ENCODE results near the gene RLN2. TPM values are rescaled to one million over a fixed set of nuclear protein-coding genes. Genes with fewer than 3 reads are reported as not detected.
"Not testable (repeated sequence)": the region's sequence is repeated elsewhere in the genome, so short reads cannot be mapped to it uniquely, and the experiment has no call there.

The RLN2 gene
- total RNA-seq, result 0.54 TPM

GRCh38 chr9:5303840-5304795 lies at the start of gene RLN2:
TSS of gene RLN2 (minus strand) at chr9:5304716. CDS start at chr9:5304580, 136 bp downstream.
- not testable (repeated sequence) for DNase-seq (ENCODE audit: low read depth in 2 of 3, low spot score in 2 of 3)

GRCh38 chr9:5354184-5354583 lies 49.7 kb upstream of the RLN2 start:
- no peak for DNase-seq (ENCODE audit: low read depth in 2 of 3, low spot score in 2 of 3)

DNA sequence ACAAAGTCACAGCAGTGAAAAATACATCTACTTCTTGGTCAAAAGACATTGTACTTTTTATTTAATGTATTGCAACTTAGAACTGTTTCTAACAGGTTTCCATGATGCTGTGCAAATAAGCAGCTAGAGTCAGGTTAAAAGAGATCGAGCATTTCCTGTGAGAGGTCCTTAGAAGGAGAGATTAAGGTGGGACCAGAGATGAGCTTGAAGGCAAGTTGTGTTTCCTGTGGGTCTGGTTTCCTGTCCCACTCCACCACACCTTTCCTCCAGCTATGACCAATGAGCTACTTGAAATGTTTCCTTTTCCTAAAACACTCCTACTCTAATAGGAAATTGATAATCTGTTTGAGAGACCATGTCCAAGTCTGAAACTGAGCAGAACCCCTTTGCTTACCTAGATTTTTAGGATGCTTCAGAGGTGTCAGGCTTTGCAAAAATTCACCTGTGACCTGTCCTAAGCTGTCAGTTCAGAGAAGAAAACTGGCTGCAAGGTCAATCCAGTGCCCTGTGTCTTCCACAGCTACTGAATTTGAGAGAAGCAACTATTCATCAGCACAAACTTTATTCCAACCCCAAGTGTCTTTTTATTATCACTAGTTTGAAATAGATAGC lies 48.2 kb upstream of the RLN2 start:
- no peak for DNase-seq (ENCODE audit: low read depth in 2 of 3, low spot score in 2 of 3)

DNA sequence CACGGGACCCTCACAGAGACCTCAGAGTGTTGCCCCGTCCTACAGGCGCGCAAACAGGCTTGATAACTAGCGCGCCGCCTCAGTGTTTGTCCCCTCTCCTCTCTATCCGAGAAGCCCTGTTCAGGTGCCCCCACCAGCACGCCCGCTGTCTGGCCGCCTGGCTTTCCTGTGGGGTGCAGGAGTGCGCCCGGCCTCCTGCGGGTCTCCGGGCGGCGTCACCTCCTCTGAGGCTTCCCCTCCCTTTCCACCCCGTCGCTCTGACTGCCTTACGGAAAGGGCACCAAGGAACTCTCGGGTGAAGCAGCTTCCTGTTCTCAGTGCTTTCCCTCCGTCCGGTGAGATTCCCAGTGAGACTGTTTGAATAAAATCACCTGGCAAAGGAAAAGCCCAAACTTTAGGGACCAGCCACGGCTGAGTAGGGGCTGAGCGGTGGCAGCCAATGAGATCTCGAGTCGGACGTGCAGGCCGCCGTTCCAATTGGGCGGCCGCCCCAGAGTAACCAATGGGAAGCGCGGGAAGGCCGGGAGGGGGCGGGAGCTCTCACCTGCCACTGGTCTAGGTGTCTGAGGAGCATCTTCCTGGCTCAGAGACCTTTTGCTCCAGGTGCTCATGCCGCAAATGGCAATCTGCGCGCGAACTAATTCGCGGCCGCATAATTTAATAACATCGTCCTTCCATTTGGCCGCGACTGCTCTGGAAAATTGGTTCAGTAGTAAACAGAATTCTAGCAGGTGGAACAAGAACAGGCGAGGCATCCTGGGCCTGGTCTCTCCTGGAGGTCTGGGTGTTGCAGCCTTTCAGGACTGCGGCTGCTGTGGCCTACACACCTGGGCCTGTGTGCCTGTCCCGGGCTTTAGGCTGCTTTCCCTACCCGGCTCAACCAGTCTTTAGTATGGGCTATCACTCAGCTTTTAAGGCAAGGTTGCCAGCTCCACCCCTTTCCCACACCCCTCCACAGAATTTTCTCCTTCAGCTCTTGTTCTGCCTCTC lies 34.8 kb upstream of the RLN2 start, which contains the start of gene RLN1:
Gene RLN1, minus strand, starts transcription at position 885 of the 990 bp plus-strand sequence. Its CDS starts 130 bp downstream, at position 755.
- peak in 2 of 3 donors; percentile 7 to 16 for DNase-seq (ENCODE audit: low read depth in 2 of 3, low spot score in 2 of 3)

- DNase-seq (ENCODE audit: low read depth in 2 of 3, low spot score in 2 of 3), result peak in 2 of 3 donors; percentile 24 to 60
These were observed 32.2 kb upstream of the RLN2 start for GRCh38 chr9:5336688-5337087.

DNA sequence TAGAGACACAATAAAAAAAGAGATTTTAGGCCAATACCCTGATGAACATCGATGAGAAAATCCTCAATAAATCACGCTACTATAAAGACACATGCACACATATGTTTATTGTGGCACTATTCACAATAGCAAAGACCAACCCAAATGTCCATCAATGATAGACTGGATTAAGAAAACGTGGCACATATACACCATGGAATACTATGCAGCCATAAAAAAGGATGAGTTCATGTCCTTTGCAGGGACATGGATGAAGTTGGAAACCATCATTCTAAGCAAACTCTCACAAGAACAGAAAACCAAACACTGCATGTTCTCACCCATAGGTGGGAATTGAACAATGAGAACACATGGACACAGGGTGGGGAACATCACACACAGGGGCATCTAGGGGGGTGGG lies 26.8 kb upstream of the RLN2 start:
- not testable (repeated sequence) for DNase-seq (ENCODE audit: low read depth in 2 of 3, low spot score in 2 of 3)

- no peak for DNase-seq (ENCODE audit: low read depth in 2 of 3, low spot score in 2 of 3)
These were observed 22.5 kb upstream of the RLN2 start for GRCh38 chr9:5326893-5327548.

DNA sequence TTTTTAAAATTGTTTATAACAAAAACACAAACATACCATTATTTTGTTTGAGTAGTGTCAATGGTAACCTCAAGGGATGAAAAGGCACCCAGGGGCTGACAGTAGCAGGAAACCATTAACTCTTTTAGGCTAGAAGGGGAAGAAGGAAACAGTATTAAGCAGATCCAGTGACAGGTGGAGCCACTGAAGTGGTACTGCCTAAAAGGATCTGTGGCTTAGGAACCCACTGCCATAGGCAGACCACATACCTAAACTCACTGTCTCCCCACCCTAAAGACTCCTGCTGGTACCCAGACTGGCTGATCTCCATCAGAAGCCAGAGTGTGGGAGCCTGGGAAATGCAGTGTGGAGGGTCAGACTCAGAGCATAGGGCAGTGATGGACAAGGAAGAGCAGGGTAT lies 21.7 kb upstream of the RLN2 start:
- DNase-seq (ENCODE audit: low read depth in 2 of 3, low spot score in 2 of 3), result no peak

DNA sequence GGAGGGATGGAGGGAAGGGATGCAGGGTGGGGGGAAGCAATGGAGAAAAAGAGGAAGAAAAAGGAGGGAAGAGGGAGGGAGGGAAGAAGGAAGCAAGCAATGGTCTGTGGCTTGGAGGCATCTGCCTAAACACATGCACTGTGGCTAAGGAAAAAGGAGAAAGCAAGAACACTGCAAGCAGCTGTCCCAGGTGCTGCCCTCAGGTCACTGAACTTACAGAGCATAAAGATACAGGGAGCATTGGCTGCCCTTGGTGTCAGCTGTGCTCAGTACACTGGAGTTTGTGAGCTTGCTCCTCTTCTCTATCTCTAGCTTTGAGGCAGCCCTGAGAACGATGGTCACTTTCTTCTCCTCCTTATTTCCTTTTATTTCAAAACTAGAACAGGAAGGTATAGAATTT lies 17.1 kb upstream of the RLN2 start:
- not testable (repeated sequence) for DNase-seq (ENCODE audit: low read depth in 2 of 3, low spot score in 2 of 3)

- DNase-seq (ENCODE audit: low read depth in 2 of 3, low spot score in 2 of 3), result peak in 1 of 3 donors; percentile 19
These were observed 16.5 kb upstream of the RLN2 start for GRCh38 chr9:5321058-5321457.

- DNase-seq (ENCODE audit: low read depth in 2 of 3, low spot score in 2 of 3), result not testable (repeated sequence)
These were observed 11.9 kb upstream of the RLN2 start for GRCh38 chr9:5316406-5316805.

GRCh38 chr9:5315187-5315923 lies 10.8 kb upstream of the RLN2 start:
- DNase-seq (ENCODE audit: low read depth in 2 of 3, low spot score in 2 of 3), result no peak

- DNase-seq (ENCODE audit: low read depth in 2 of 3, low spot score in 2 of 3), result no peak
These were observed 6.3 kb upstream of the RLN2 start for GRCh38 chr9:5310851-5311250.

- no peak for DNase-seq (ENCODE audit: low read depth in 2 of 3, low spot score in 2 of 3)
These were observed 1.2 kb upstream of the RLN2 start for GRCh38 chr9:5305741-5306140.

DNA sequence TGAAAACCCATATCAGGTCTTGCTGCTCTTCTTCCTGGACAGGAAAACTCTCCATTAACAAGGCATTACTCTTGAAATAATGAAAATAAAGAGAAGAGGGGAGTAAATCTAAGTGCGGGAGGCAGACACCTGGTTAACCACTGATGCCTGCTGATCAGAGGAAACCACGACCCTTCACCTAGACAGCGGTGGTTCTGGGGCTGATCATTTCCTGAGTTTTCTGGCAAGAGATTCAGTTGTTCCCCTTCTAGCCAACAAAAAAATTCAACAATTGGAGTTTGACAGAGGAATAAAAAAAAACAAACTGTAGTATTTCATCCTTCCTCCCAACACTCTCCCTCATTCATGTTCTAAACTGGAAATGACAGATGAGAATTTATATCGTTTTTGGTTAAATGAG lies 3.0 kb downstream of the RLN2 start:
- DNase-seq (ENCODE audit: low read depth in 2 of 3, low spot score in 2 of 3), result peak in 2 of 3 donors; percentile 11 to 41

DNA sequence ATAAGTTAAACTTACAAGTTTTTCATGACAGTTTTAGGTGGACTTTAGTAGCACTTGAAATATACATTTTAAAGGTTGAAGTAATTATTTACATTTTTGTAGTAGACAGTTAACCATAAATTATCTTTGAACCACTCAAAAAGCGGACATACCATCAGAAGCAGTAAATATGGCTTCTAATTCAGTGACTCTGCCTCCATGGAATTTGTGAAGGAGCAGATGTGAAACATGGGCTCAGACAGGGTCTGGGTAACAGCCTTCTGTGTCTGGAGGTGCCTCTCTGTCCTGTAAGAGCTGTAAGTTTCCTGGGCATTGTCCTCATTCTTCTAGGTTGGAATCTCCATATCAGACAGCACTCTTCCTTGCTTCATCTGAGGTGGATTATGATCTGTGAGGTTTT lies 12.4 kb downstream of the RLN2 start:
- no peak for DNase-seq (ENCODE audit: low read depth in 2 of 3, low spot score in 2 of 3)

DNA sequence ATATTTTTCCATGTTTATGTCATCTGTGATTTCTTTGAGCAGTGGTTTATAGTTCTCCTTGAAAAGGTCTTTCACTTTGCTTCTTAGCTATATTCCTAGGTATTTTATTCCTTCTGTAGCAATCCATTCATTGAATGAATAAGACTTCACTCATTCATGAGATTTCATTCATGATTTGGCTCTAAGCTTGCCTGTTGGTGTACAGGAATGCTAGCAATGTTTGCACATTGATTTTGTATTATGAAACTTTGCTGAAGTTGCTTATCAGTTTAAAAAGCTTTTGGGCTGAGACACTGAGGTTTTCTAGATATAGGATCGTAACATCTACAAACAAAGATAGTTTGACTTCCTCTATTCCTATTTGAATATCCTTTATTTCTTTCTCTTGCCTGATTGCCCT lies 15.9 kb downstream of the RLN2 start:
- no peak for DNase-seq (ENCODE audit: low read depth in 2 of 3, low spot score in 2 of 3)

- DNase-seq (ENCODE audit: low read depth in 2 of 3, low spot score in 2 of 3), result no peak
These were observed 18.3 kb downstream of the RLN2 start for GRCh38 chr9:5286262-5286661.

DNA sequence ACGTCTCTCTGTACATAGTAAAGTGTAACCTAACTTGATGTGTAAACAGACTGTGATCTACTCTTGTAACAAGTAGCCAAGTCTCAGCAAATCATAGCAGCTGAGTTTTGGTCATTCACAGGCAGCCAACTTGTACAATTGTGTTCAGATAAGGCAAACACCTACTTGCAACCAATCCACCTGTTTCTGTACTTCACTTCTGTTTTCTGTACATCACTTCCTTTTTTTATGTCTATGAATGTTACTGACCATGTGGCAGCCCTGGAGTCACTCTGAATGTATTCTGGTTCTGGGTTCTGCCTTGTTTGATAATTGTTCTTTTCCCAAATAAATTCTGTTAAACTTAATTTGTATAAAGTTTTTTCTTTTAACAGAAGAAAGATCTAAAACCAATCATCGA lies 26.0 kb downstream of the RLN2 start:
- DNase-seq (ENCODE audit: low read depth in 2 of 3, low spot score in 2 of 3), result peak in 1 of 3 donors; percentile 9
